GM13976 (cell line): ENCODE measurements around the gene ATP11A.
"Not testable (repeated sequence)": the region's sequence is repeated elsewhere in the genome, so short reads cannot be mapped to it uniquely, and the experiment has no call there.

Experiments
- DNase-seq: peaks from one replicate; pipeline ENCODE4 v3.0.0; 2012; ENCODE audit warnings: low spot score
- CTCF ChIP-seq: IDR thresholded peaks from 2 replicates; pipeline ENCODE4 v1.5.1; 2012; ENCODE audit warnings: borderline replicate concordance, mild to moderate bottlenecking; ENCODE audit not compliant: insufficient read depth; ENCODE audit errors: extremely low read depth, missing control alignments, control extremely low read depth
- in situ Hi-C: fragments of 300-500 bp; cut with MboI; formaldehyde crosslinking; loops from one replicate; pipeline ENCODE4 v1.12.0; 2022; ENCODE audit warnings: low sequenced_read_pairs, mixed read lengths, inconsistent platforms; ENCODE audit not compliant: unreplicated experiment

ATP11A gene

DNA sequence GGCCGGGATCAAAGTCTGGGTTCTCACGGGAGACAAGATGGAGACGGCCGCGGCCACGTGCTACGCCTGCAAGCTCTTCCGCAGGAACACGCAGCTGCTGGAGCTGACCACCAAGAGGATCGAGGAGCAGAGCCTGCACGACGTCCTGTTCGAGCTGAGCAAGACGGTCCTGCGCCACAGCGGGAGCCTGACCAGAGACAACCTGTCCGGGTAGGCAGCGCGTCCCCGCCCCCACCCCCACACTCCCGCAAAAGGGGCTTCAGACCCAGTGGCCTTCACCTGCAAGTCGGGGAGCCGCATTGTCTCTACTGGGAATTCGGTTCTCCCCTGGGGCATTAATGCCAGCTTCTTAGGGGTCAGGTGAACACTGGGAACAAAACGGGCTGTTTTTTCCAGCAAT lies 164.5 kb downstream of the ATP11A start:
- TF ChIP-seq CTCF, result no peak
- no peak for DNase-seq
- in situ Hi-C loops, result no loop called here

DNA sequence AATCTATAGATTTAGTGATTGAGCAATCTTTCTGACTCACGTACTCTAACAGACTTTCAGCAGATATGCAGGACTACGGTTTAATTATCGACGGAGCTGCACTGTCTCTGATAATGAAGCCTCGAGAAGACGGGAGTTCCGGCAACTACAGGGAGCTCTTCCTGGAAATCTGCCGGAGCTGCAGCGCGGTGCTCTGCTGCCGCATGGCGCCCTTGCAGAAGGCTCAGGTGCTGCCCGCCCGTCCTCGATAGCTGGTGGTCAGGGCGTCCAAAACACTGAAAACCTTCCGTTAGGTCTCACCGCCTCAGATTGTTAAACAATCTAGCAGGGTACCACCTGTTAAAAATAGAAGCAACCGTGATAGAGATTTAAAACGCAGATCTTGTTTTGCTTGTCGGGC lies 166.0 kb downstream of the ATP11A start:
- in situ Hi-C loops, result no loop called here
- no peak for TF ChIP-seq CTCF
- no peak for DNase-seq

GRCh38 chr13:112857914-112858490 lies 168.2 kb downstream of the ATP11A start:
- no peak for DNase-seq
- in situ Hi-C loops, result no loop called here
- no peak for TF ChIP-seq CTCF

DNA sequence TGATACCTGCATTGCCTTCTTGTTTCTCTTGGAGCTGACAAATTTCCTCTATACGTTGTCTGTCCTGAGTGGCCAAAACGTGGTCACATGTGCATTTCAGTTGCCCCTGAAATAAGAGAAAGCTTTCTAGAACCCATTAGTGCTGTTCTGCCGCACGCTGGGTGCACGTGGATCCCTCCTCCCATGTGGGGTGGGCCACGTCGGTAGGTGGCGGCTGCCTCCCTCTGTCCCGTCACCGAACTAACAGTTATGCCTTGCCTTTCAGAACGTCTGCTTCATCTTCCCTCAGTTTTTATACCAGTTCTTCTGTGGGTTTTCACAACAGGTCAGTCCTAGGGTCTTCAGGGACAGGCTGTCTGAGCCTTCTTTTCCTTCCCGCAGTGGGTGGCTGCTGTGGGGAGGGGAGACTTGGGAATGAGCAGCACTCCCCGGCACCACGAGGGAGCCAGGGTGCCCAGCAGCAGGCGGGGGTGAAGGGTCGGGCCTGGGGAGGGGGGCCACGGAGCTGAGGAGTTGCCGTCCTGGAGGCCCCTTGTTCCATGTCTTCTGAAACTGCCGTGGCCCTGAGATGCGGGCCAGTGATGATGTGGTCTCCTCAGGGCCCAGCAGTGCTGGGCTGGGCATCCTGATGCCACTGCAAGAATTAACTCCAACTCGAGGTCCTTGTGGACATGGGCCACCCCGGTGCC lies 169.4 kb downstream of the ATP11A start:
- DNase-seq, result no peak
- in situ Hi-C loops, result no loop called here
- TF ChIP-seq CTCF, result no peak

DNA sequence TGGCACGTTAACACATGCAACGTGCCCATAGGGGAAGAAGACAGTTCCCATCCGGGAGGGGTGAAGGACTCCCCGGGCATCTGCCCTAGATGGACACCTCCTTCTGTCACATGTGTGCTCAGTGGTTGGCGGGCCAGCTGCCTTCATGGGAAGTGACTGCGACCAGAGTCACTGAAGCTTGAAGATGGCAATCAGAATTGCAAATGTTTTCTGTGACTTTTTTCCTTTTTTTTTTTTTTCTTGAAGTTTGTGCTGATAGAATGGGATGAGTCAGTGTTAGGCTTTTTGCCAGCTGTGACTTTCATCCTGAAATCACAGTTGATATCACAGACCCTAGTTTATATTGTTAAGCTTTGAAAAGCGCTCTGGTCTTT lies 170.0 kb downstream of the ATP11A start:
- no peak for TF ChIP-seq CTCF
- DNase-seq, result peak; percentile 59
- in situ Hi-C loops, result no loop called here

GRCh38 chr13:112861876-112862615 lies 172.2 kb downstream of the ATP11A start:
- in situ Hi-C loops, result no loop called here
- no peak for DNase-seq
- TF ChIP-seq CTCF, result no peak

DNA sequence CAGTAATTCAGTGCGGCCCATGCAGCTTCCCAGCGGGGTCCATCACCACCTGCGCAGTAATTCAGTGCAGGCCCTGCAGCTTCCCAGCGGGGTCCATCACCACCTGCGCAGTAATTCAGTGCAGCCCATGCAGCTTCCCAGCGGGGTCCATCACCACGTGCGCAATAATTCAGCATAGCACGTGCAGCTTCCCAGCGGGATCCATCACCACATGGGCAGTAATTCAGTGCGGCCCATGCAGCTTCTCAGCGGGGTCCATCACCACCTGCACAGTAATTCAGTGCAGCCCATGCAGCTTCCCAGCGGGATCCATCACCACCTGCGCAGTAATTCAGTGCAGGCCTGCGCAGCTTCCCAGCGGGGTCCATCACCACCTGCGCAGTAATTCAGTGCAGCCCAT lies 173.5 kb downstream of the ATP11A start:
- in situ Hi-C loops, DNase-seq: not testable (repeated sequence)

GRCh38 chr13:112865478-112865877 lies 175.6 kb downstream of the ATP11A start:
- in situ Hi-C loops, DNase-seq: not testable (repeated sequence)
